Inflammatory macrophage treated with lipopolysaccharide for 4 hours (primary cell): ENCODE results near the gene RALGPS1.
"Not testable (repeated sequence)": the region's sequence is repeated elsewhere in the genome, so short reads cannot be mapped to it uniquely, and the experiment has no call there.

Experiments used
- DNase-seq: peaks from one replicate; pipeline ENCODE4 v3.0.0-alpha.2; 2020

RALGPS1 gene

GRCh38 chr9:127142931-127143464 lies 228.4 kb downstream of the RALGPS1 start:
- no peak for DNase-seq

GRCh38 chr9:127143920-127144465 lies 229.4 kb downstream of the RALGPS1 start:
- DNase-seq, result no peak

GRCh38 chr9:127144670-127145445 lies 230.3 kb downstream of the RALGPS1 start:
- DNase-seq, result no peak

GRCh38 chr9:127146841-127147240 lies 232.3 kb downstream of the RALGPS1 start:
- not testable (repeated sequence) for DNase-seq

GRCh38 chr9:127147251-127147650 lies 232.7 kb downstream of the RALGPS1 start:
- DNase-seq, result no peak

GRCh38 chr9:127148014-127148413 lies 233.4 kb downstream of the RALGPS1 start:
- no peak for DNase-seq

- DNase-seq, result no peak
These were observed 234.4 kb downstream of the RALGPS1 start for GRCh38 chr9:127149010-127149409.

- DNase-seq, result no peak
These were observed 235.1 kb downstream of the RALGPS1 start for GRCh38 chr9:127149463-127150390.

GRCh38 chr9:127153501-127153900 lies 238.9 kb downstream of the RALGPS1 start:
- DNase-seq, result peak; percentile 10

- no peak for DNase-seq
These were observed 239.4 kb downstream of the RALGPS1 start for GRCh38 chr9:127154003-127154389.

GRCh38 chr9:127154390-127155191 lies 240.0 kb downstream of the RALGPS1 start:
- DNase-seq, result peak; percentile 53

- DNase-seq, result no peak
These were observed 240.9 kb downstream of the RALGPS1 start for GRCh38 chr9:127155314-127155960.

GRCh38 chr9:127158786-127159324 lies 244.3 kb downstream of the RALGPS1 start:
- DNase-seq, result peak; percentile 7

GRCh38 chr9:127159325-127159801 lies 244.8 kb downstream of the RALGPS1 start:
- peak; percentile 68 for DNase-seq

- DNase-seq, result no peak
These were observed 245.5 kb downstream of the RALGPS1 start for GRCh38 chr9:127159949-127160610.

GRCh38 chr9:127161081-127161624 lies 246.6 kb downstream of the RALGPS1 start:
- no peak for DNase-seq

GRCh38 chr9:127162046-127162863 lies 247.7 kb downstream of the RALGPS1 start:
- peak; percentile 38 for DNase-seq

- DNase-seq, result no peak
These were observed 248.3 kb downstream of the RALGPS1 start for GRCh38 chr9:127162864-127163365.

GRCh38 chr9:127163409-127163808 lies 248.8 kb downstream of the RALGPS1 start:
- DNase-seq, result peak; percentile 75
